Measurements from ENCODE around the gene CHAT.
"Not testable (repeated sequence)": the region's sequence is repeated elsewhere in the genome, so short reads cannot be mapped to it uniquely, and the experiment has no call there.

Gene CHAT

DNA sequence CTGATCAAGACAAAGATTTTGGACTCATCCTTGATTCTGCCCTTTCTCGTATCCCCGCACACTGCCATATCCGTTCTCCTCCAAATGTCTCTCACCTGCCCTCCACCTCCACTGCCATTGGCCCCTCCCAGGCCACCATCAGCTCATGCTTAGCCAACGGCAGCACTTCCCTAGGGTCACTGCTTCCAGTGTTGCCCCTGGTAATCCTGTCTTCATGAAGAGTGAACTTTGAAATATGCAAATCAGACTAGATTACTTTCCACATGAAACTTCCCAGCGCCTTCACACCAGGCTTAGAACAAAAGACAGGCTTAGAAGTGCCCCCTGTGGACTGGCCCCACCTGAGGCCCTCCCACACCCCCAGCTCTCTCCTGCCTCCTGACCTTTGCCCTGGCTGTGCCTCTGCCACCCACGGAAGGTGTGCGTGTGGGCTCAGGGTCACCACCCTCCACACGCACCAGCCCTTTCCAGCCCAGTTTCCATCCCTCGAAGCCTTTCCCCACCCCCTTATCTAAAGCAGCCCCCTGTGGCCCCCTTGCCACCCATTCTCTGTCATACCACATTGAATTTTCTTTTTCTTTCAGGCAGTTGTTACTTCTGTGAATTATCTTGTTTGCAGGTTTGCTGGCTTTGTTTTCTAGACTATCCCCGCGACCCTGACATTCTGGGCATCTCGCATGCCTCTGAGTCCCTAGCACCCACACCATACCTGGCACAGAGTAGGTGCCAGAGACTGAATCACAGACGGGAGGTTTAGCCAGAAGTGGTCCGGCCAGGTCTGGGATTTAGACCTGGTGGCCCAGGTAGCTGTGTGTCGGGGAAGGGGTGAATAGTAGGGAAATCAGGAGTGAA lies 38.8 kb downstream of the CHAT start:
- DNase-seq (ENCODE audit: low read depth, low spot score): no peak

DNA sequence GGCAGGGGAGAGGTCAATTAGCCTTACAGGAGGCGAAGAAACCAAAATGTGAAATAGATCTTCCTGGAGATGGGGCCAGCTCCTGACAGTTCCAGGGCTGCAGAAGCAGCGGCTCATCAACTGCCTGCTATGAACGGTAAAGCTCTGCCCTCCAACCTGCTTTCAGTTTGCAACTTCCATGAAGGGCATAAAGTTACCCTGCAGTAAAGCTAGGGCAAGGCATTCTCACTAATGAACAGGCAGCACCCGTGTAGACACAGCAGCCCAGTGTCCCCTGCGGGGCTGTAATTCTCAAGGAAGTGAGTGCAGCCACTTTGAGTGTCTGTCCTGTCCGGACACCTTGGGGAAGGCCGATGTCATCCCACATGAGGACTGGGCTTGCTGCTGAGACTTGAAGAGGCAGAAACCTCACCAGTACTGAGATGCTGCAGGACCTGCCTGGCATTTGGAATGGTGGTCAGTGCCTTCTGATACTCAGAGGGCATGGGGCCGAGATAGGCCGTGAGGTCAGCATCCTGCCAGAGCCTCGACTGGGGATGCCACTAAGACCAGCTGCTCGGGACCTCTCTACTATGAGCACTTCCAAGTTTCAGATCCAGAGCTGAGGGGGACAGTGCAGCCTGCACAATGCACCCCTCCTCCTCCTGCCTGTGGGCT lies 39.6 kb downstream of the CHAT start:
- no peak for DNase-seq (ENCODE audit: low read depth, low spot score)

GRCh38 chr10:49654036-49654693 lies 40.3 kb downstream of the CHAT start:
- DNase-seq (ENCODE audit: low read depth, low spot score): no peak

- DNase-seq (ENCODE audit: low read depth, low spot score): no peak
Measured at GRCh38 chr10:49655099-49655498, 41.3 kb downstream of the CHAT start.

DNA sequence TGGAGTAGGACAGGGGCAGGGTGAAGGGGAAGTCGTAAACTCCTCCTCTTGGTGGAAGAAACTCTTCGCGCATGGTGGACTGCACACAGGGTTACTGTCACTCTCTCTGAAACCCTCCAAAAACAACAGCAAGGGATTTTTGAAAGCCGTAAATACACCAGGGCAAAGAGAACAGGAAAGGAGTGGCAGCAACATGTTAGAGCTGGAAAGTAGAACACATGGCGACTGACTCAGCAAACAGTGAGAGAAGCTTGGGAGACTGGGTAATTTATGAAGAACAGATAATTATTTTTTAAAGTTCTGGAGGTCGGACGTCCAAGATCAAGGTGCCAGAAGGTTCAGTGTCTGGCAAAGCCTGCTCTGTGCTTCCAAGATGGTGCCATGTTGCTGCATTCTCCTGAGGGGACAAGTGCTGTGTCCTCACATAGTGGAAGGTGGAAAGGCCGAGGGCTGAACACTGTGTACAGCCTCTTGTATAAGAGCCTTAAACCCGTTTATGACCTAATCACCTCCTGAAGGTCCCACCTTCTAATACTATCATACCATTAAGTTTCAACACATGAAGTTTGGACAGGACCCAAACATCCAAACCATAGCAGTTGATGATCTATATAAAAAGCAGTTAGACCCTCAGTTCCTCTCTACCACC lies 43.1 kb downstream of the CHAT start:
- no peak for DNase-seq (ENCODE audit: low read depth, low spot score)

DNA sequence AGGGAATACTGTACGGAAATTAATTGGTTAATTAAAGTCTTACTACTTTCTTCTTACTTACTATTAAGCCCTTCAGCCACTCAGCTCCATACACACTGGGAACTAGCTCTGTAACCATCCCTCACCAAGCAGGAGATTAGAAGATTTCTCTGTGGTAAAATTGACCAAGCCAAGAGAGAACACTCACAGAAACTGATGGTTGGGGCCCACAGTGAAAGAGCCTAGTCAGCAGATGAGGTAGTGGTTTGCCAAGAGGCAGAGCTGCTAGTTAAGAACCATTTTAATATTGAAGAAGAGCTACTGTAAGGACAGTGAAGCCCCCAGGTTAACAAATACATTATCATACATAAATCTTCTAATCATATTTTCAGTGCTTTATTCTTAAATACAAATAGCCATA lies 43.8 kb downstream of the CHAT start:
- no peak for DNase-seq (ENCODE audit: low read depth, low spot score)

- DNase-seq (ENCODE audit: low read depth, low spot score): no peak
Measured at GRCh38 chr10:49661140-49661856, 47.5 kb downstream of the CHAT start.

- no peak for DNase-seq (ENCODE audit: low read depth, low spot score)
Measured at GRCh38 chr10:49662169-49662830, 48.5 kb downstream of the CHAT start.

GRCh38 chr10:49663596-49663995 lies 49.8 kb downstream of the CHAT start:
- DNase-seq (ENCODE audit: low read depth, low spot score): no peak

DNA sequence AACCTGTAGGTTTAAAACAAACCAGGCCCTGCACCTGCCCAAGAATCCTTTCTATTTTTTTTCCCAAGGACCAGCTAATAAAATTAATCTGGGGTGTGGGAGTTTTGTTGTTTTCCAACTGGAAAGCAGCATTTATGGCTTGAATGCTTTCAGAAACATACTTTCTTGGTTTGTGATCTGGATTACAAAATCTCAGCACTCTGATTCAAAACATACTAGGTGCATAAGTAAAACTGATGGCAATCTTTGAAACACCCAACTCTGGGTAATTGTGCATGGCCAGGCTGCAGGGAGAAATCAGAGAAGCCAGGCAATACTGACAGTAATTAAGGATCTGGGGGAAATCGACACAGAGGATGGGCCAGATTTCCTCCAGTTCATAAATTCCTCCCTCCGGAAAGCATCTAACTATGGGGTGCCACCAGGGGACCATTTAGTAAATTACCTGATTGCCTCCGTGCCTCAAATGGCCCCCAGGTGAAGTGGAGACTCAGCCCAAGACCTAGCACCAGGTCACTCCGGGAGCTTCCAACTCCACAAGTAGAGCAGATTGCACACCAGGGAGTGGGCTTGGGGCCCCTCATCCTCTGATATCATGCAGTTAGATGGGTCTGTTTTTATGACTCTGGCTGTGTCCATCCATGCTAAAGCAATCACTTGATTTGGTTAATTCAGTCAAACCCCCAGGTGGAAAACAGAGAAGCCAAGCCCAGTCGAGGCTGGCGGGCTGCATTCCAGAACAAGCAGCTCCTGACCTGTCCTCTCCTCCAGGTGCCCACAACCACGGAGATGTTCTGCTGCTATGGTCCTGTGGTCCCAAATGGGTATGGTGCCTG lies 50.4 kb downstream of the CHAT start:
- DNase-seq (ENCODE audit: low read depth, low spot score): no peak

DNA sequence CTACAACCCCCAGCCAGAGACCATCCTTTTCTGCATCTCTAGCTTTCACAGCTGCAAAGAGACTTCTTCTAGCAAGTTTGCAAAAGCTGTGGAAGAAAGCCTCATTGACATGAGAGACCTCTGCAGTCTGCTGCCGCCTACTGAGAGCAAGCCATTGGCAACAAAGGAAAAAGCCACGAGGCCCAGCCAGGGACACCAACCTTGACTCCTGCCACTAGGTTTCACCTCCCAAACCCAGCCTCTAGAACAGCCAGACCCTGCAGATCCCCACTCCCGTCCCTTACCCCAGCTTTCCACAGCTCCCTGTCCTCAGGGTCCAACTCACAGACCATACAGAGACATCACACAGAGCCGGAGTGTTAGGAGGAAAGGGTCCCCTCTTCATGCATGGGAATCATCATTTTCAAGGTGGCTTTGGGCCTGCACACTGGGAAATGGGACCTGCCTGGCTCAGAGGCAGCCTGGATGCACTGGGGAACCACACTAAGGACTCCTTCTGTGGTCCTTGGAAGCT lies 51.1 kb downstream of the CHAT start:
- no peak for DNase-seq (ENCODE audit: low read depth, low spot score)

GRCh38 chr10:49666054-49666615 lies 52.3 kb downstream of the CHAT start:
- no peak for DNase-seq (ENCODE audit: low read depth, low spot score)

GRCh38 chr10:49666685-49667084 lies 52.8 kb downstream of the CHAT start:
- no peak for DNase-seq (ENCODE audit: low read depth, low spot score)

DNA sequence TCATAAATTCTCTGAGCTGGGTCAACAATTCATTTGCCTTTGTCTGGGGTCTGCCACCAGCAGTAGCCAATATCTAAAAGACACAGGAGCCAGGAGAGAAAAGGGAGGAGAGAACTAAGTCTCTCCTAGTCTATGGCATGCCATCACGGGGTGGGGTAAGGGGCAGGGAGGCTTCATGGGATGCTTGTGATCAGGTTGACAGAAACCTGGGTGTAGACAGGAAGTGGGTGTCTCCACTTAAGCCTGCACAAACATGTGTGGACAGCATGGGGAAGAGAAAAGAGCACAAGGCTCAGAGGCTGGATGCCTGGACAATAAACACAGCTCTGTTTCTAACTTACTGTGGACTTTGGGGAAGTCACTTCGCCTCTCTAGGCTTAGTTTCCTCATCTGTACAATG lies 54.2 kb downstream of the CHAT start:
- DNase-seq (ENCODE audit: low read depth, low spot score): no peak

DNA sequence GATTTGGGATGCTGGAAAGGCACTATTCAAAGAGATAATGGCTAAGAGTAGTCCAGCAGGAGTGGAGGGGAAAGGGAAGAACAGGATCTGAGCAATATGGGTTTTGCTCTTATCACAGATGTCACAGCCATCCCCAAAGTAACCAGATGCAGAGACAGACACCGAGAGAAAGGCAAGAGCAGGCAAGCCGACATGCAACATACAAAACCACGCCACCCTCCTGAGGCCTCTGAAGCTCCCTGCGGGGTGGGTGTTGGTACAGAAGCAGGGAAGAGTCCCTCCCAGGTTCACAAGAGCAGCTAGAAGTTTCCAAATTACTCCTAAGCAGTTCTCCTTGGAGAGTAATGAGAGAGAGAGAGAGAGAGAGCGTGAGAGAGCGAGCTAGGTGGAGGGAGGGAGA lies 54.8 kb downstream of the CHAT start:
- DNase-seq (ENCODE audit: low read depth, low spot score): no peak

- DNase-seq (ENCODE audit: low read depth, low spot score): no peak
Measured at GRCh38 chr10:49678827-49679479, 65.1 kb downstream of the CHAT start.

GRCh38 chr10:49679480-49679893 lies 65.7 kb downstream of the CHAT start, which contains the start of gene C10orf53:
TSS of gene C10orf53 (plus strand) at chr10:49679651. CDS start at chr10:49679698, 47 bp downstream.
- no peak for DNase-seq (ENCODE audit: low read depth, low spot score)

DNA sequence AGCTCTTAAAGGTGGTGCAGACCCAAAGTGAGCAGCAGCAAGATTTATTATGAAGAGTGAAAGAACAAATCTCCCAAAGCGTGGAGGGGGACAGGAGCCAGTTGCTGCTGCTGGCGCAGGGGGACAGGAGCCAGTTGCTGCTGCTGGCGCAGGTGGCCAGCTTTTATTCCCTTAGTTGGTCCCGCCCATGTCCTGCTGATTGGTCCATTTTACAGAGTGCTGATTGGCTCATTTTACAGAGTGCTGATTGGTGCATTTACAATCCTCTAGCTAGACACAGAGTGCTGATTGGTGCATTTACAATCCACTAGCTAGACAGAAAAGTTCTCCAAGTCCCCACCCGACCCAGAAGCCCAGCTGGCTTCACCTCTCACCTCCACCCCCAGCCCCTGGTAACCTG lies 68.6 kb downstream of the CHAT start:
- DNase-seq (ENCODE audit: low read depth, low spot score): not testable (repeated sequence)

DNA sequence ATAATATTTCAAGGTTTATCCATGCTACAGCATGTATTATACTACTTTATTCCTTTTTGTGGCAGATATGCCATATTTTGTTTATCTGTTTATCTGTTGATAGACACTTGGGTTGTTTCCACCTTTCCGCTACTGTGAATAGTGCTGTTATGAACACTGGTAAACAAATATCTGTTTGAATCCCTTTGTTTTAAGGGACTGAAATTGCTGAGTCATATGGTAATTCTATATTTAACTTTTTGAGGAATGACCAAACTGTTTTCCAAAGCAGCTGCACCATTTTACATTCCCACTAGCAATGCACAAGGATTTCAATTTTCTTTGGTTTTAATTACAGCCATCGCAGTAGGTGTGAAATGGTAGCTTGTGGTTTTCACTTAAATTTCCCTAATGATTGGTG lies 69.0 kb downstream of the CHAT start:
- DNase-seq (ENCODE audit: low read depth, low spot score): no peak

Data from activated CD4-positive, CD25-positive, alpha-beta regulatory T cell treated with anti-CD3 and anti-CD28 coated beads, Interleukin-2, amount 50 U/mL, for 16 hours (primary cell).